ENCODE data around the gene ZNF165.

DNA sequence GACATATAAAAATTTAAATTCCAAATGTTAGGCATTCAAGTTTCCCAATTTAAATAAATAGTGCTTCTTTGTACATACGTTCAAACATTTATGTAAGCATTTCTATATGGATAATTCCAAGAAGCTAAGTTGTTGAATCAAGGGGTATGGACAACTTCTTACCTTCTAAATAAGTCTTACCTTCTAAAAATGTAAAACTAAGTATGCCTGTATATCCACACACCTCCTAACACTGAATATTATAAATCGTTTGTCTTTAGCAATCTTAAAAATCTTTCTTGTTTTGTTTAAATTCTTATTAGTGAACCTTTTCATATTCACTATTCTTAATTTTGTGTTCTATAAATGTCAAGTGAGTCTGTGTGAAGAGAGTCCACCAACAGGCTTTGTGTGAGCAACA is 41.5 kb downstream of the ZNF165 start:
- no peak for TF ChIP-seq POLR2A (IDR thresholded peaks at IDR 0.05)
- TF ChIP-seq, protein P1, sequence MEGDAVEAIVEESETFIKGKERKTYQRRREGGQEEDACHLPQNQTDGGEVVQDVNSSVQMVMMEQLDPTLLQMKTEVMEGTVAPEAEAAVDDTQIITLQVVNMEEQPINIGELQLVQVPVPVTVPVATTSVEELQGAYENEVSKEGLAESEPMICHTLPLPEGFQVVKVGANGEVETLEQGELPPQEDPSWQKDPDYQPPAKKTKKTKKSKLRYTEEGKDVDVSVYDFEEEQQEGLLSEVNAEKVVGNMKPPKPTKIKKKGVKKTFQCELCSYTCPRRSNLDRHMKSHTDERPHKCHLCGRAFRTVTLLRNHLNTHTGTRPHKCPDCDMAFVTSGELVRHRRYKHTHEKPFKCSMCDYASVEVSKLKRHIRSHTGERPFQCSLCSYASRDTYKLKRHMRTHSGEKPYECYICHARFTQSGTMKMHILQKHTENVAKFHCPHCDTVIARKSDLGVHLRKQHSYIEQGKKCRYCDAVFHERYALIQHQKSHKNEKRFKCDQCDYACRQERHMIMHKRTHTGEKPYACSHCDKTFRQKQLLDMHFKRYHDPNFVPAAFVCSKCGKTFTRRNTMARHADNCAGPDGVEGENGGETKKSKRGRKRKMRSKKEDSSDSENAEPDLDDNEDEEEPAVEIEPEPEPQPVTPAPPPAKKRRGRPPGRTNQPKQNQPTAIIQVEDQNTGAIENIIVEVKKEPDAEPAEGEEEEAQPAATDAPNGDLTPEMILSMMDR (IDR thresholded peaks at IDR 0.05): no peak
- TF ChIP-seq POLR2AphosphoS5 (IDR thresholded peaks at IDR 0.05): no peak
- TF ChIP-seq EP300 (IDR thresholded peaks at IDR 0.05): no peak

Measured in sigmoid colon (tissue), 4 donors.